Stimulated activated CD8-positive, alpha-beta memory T cell treated with anti-CD3 and anti-CD28 coated beads, Interleukin-12 subunit alpha, Interleukin-12 subunit beta, amount 100 ng/mL, for 4 hours (primary cell): ENCODE data around the gene BTAF1.

Source experiments
- DNase-seq: peaks from one replicate; pipeline ENCODE4 v3.0.0-alpha.2; 2020; ENCODE audit warnings: low read depth

The BTAF1 gene

GRCh38 chr10:92052088-92052487 lies 128.5 kb downstream of the BTAF1 start:
- DNase-seq: no peak

GRCh38 chr10:92052741-92053140 lies 129.2 kb downstream of the BTAF1 start:
- no peak for DNase-seq

DNA sequence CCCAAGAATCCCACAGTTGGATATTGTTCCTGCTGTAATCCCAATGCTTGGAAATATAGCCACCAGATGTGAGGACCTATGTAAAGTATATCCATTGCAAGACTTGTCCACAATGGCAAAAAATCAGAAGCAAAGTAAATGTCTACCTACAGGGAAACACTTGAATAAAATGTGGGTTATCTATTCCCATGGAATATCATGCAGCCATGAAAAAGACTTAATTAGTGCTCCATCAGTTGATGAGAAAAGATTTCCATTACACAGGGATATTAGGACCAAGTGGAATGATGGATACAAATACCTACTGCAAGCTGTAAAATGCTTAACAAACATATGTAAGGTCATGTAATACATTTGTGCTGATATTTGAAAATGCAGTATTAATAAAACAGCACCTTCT lies 131.2 kb downstream of the BTAF1 start:
- DNase-seq: no peak

DNA sequence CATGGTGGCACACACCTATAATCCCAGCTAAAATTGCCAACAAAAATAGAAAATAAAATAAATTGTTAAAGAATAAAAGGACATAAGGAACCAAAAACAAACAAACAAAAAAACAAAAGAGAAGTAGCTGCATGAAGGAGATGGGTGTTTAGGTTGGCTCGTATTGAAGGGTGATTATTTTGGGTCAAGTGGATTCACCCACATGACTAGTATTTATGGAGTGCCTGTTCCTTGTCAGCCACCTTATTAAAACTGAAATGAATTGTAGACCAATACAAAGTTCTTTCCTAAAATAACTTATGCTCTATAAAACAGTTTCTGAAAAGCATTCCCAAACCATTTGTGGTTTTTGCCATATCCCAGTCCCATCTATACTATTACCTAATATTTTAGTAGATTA lies 138.7 kb downstream of the BTAF1 start:
- no peak for DNase-seq

DNA sequence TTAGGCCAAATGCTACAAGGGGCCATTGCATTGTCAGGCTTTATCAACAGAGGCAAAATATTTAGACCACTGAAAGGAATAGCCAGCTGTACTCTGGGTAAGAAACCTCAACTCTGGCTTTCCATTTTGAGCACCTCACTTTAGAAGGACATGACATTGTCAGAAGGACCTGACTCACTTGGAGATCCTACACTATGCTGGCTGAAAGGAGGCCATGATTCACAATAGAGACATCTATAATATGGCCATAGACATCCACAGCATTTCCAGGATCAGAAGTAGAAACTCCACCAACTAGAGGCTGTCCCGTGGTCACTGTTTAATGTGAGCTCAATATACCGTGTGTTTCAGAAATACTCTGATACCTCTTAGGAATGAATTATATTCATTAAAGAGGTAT lies 140.9 kb downstream of the BTAF1 start:
- DNase-seq: no peak

DNA sequence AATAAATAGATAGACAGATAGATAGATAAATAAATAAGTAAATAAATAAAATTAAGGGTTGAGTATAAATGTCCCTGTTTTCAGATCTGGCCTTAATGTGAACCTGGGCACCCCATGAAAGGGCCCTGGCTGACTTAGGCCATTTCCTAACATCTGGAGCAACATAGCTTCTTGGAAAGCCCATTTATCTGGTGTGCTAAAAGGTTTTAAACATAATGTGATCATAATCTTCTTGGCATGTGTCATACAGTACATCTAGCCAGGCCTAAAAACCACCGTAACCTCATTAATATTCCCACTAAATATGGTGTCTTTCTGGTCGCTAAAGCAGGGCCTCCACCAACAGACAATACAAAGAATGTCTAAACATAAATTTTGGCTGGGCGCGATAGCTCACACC lies 142.8 kb downstream of the BTAF1 start:
- DNase-seq: no peak

DNA sequence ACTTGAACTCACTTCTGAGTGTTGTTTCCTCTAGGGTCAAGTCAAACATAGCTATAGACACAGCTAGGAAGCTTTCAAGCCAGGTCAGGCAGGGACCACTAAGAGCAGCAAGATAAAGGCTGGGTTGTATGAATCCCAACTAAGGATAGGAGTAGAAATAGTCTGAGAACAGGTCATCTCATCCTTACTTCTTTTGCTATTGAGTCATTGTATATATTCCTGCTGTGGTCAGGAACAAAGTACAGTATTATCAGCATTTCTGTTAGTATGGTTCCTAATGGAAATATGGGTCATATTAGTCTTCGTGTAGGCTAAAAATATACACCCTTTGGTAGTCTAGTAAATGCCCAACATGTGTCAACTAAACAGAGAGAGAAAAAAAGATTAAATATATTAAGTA lies 145.3 kb downstream of the BTAF1 start:
- no peak for DNase-seq

DNA sequence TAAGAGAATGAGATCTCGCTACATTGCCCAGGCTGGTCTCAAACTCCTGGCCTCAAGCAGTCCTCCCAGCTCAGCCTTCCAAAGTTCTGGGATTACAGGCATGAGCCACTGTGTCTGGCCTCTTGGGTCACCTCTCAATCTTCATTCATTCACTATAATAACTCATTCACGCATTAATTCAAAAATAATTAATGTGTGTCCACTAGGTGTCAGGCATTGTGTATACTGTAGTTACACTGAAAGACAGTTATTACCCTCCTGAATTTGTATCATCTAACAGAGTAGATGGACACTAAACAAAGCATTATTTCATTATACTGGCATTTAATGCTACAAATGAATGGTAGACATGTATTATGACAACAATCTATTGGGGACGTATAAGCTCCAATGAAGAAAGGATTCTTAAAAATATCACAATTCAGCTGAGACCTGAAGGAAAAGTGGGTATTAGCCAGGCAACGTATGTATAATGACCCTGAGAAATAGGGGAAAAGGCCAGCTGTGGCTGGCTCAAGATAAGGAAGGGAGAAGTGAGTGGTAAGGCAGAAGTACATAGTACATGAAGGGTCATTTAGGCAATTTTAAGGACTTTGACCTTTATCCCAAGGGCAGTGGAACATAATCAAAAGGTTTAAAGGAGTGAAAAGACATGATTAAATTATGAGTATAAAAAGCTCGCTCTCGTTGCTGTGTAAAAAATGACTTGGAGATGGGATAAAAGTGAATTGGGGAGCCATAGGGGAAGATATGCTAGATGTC lies 150.7 kb downstream of the BTAF1 start:
- no peak for DNase-seq

- no peak for DNase-seq
Observed at GRCh38 chr10:92075829-92076228, 152.3 kb downstream of the BTAF1 start.

DNA sequence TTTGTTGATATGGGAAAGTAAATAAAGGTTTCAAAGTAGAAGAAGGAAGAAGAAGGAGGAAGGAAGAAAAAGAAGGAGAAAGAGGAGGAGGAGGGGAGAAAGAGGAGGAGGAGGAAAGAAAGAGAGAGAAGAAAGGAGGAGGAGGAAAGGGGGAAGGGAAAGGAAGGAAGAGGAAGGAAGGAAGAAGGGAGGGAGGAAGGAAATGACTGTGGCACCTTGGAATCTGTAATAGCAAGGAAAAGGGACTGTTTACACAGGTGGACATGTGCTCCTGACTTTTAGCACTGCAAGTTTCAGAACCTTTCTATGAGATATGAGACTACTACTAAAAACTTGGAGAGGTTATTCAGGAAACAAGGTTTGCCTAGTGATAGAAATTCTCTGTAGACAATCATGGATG lies 153.2 kb downstream of the BTAF1 start:
- DNase-seq: no peak

DNA sequence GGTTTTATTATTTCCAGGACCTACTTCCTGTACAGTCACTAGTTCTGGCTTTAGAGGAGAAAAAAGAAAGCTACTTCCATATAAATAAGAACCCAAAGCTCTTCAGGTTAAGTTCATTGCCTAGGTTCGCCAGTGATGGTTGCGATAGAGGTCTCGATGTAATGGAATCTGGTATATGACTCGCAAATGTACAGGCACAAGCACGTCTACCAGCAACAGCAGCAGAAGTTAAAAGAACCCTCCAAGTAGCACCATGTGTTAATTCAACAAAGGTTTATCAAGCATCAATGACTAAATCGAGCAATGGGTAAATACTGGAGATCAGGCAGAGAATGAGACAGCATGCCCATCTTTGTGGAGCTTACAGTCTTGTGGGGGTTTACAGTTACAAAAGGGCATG lies 155.4 kb downstream of the BTAF1 start:
- DNase-seq: no peak
